ENCODE results near the gene DGKH.
"Not testable (repeated sequence)": the region's sequence is repeated elsewhere in the genome, so short reads cannot be mapped to it uniquely, and the experiment has no call there.

DGKH gene

DNA sequence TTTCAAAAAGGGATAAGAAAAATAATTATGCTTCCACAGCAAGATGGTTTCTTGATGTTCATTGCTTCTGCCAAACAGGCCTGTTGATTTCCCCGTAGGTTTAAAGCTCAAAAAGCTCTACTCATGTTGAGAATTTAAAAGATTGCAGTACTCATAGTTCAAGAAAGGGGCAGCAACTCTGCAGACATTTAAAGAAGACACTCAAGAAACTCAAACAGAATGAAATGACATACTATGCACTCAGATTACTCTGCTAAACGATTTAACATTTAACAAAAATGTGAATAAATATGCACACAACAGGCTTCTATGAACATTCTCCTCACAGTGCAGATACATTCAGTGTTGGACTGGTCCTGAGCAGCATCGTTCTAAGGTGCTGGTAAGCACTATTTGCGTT is 22.7 kb downstream of the DGKH start:
- DNase-seq (ENCODE audit: insufficient read length, low spot score); FAIRE-seq: not testable (repeated sequence)

DNA sequence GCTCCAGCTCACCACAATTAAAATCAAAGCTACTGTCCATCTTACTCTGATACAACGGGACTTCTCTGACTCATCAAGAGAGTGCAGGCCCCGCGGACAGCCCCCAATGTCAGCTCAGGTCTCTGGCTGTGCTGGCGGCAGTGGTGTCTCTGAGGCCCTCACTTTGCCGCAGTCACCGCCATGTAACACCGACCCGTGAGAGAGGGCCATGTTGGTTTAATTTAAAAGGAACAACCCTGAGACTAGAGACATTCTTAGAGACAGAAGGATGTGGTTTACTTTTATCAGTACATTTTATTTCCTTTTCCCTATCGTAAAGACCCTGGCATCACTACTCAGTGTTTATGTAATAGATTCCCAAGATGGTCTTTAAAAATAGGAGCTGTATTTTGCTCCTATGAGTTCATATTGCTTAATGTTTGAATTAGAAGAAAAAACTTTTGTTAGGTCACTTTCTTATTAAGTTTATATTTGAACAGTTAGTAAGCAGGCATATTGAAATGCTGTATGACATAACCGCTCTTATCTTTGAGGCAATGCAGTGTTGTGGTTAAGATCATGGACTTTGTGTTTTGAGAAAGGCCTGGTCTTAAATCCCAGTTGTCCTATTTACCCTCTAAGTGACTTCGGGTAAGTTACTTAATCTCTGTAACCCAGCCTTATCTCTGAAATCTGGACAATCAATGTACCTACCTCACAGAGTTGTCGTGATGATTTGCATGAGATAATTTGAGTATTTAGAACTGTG is 23.4 kb downstream of the DGKH start:
- DNase-seq (ENCODE audit: insufficient read length, low spot score), result no peak
- peak; percentile 31 for FAIRE-seq

DNA sequence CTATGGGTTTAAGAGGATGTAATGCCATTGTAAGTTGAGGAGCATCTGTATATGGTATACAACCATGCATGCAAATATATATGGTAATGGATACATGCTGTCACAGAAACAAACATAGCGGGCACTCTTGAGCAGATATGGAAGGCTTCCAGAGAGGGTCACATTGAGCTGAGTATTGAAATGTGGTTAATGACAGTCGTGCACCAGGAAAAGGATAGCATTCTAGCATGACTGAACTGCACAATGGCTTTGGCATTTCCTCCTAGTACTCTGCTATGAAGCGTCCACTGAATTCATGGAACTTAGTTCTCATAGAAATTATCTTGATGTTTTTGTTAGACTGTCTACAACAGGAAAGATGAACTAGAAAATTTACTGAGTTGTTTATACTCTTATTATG is 25.2 kb downstream of the DGKH start:
- DNase-seq (ENCODE audit: insufficient read length, low spot score), result no peak

DNA sequence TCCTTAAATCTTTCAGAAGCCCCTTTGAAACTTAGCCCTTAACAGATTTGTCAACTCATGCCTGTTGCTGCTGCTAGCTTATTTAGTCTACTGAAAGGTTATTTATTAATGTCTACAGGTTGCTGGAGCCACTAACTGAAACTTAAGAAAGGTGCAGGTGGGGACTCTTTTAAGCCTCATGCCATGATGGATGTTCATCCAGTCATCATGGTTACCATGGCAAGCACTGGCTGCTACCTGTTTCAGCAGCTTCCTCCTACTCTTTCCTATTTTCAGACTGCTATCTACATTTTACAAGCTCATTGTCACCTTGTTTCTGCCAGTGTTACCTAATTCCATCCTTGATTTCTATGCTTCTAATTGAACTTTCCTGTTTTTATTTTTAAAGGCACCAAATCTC is 27.1 kb downstream of the DGKH start:
- DNase-seq (ENCODE audit: insufficient read length, low spot score), result peak; percentile 9
- peak; percentile 60 for FAIRE-seq

More for the DNA sequence above, 25.2 kb downstream of the DGKH start:
- FAIRE-seq, result no peak

DNA sequence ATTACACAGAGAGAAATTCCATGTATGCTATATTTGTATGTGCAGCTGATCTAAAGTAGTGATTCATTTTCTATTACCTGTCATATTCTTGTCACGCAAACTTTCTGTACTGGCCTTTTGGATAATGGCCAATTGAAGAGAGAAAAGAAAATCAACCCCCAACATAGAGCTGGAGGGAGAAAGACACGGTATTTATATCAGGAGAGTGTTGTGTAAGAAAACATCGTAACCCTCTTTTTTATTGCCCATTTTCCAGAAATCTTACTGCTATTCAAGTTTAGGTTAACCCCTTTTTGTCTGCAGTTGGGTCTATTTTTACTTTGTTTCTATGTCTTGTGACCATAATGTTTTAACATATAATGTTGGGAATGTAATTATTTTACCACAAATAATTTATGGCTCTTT is 27.9 kb downstream of the DGKH start:
- DNase-seq (ENCODE audit: insufficient read length, low spot score) (no peak), FAIRE-seq (no peak)

DNA sequence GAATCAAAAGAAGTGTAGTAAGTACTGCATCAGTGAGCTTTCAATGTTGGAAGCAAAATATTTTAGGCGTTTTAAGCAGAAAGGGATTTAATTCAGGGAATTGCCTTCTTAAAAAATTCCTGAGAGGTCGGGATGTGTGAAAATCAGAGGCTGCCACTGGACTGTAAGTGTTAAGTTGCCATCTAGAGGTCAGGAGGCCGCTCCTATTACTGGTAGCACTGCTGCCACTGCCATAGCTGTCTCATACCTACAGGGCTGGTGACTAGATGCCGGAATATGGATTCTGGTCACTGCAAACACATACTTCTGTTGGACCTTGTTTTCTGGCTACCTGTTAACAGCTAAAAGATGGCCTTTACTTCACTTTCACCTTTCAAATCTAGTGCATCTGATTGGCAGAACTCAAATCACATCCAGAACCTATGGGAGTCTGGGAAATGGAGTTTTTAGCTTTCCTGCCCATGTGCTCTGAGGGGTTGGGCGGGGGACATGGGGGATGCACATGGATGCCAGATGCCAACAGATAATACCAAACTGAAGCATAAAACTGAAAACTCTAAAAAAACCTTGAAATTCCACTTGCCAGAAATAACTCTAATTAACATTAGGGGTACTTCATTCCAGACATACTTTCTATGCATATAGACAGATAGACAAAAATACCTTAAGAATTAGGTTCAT is 29.8 kb downstream of the DGKH start:
- FAIRE-seq, result peak; percentile 48
- DNase-seq (ENCODE audit: insufficient read length, low spot score), result no peak

DNA sequence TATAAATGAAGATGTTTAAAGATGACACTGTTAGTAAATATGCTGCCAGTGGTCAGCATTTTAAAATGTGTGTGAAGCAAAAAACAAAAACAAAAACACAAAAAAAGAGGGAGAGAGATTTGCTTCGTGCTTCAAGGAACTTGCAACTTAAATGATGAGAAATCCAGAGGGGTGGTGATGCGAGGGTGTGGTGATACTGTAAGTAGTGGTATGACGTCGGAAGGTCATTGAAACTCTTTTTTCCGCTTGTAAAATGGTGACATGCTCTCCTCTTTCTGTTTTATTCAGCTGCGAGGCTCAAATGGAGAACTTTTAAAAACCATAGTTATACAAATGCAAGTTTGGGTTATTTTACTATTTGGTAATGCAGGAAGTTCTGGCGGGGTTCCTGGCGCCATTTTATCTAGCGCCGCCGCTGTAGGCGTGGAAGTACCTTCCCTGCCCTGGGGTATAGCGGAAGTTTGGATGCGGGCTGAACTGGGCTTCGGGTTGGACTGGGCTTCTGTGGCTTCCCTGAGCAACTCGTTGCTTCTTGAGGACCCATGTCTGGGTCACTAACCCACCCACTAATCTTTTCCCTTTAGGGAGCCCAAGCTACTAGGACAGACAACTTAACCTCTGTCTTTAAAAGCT is 34.8 kb downstream of the DGKH start:
- peak; percentile 74 for FAIRE-seq

DNA sequence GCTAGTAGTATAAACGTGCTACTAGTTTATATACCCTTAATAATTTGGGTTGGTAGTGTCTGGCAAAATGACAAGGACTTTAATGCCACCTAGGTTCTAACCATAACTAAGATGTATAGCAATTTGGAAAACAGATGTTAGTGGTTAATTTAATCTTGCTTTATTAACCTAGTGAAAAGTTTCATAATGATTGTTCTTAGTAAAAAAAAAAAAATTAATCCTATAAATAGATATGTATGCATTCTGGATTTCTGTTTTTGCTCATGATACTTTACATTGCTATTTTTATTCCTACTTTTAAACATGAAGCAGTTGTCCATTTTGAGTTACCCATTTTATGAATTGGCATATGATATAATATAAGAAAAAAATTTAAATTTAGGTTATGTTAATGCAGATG is 36.3 kb downstream of the DGKH start:
- FAIRE-seq (peak; percentile 42), DNase-seq (ENCODE audit: insufficient read length, low spot score) (no peak)

More for the DNA sequence above, 34.8 kb downstream of the DGKH start:
- no peak for DNase-seq (ENCODE audit: insufficient read length, low spot score)

DNA sequence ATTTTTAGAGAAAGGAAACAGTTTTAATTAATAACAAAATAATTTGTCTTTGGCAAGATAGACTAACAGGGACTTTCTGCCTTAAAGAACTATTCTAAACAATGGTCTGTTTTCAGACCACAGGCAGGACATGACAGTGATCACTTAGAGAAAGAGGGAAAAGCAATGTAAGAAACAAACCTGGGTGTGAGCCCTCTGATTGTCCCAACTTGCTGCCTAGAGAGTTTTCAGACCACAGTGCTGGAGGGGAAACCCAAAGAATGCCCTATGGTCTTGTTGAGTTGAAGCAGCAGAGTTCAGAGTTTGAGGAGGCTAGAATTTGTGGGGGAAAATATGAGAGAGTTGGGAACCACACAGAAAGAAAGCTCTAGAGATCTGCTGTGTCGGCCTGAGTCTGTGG is 38.1 kb downstream of the DGKH start:
- DNase-seq (ENCODE audit: insufficient read length, low spot score), result no peak
- peak; percentile 35 for FAIRE-seq

DNA sequence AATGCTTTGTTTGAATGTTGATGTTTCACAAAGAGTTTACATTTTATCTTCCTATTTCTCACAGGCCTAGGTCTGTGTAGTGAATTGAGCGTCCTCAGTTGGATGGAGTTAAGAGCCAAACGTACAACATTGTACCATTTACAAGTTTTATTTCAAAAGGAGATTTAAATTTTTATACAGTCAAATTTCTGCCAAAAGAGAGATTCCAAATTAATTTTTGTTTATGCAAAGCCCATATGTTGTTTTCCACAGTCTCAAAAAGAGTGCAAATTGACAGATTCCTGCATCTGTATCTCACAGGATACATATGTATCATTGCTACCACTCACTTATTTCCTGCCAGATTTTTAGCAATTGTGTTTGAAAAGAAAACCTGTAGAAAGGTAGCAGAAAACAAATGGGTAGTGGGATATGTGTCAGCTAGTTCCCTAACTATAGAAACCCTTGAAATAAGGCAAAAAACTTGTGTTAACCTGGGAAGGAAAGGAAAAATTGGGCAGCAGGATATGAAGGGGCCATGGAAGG is 46.1 kb downstream of the DGKH start:
- no peak for DNase-seq (ENCODE audit: insufficient read length, low spot score)
- FAIRE-seq, result no peak

DNA sequence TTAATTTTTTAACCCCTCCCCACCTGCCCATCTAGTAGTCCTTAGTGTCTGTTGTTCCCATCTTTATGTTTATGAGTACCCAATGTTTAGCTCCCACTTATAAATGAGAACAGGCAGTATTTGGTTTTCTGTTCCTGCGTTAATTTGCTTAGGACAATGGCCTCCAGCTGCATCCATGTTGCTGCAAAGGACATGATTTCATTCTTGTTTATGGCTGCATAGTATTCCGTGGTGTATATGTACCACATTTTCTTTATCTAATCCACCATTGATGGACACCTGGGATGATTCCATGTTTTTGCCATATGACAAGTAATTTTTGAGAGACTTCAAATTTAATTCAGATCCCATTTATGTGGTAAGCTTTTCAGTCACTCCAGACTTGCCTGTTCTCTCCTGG is 47.8 kb downstream of the DGKH start:
- FAIRE-seq, result peak; percentile 48
- not testable (repeated sequence) for DNase-seq (ENCODE audit: insufficient read length, low spot score)

DNA sequence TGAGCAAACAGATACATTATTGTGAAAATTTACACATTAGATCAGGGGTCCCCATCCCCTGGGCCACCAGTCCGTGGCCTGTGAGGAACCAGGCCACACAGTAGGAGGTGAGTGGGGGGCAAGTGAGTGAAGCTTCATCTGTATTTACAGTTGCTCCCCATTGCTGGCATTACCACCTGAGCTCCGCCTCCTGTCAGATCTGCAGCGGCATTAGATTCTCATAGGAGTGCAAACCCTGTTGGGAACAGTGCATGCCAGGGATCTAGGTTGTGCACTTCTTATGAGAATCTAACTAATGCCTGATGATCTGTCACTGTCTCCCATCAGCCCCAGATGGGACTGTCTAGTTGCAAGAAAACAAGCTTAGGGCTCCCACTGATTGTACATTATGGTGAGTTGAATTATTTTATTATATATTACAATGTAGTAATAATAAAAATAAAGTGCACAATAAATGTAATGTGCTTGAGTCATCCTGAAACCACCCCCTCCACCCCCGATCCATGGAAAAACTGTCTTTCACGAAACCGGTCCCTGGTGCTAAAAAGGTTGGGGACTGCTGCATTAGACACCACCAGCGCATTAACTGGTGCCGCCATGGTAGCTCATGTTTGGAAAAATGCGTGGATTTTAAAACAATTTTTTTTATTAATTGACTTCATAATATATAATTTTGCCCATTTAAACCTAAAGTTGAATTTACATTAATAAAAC is 51.7 kb downstream of the DGKH start:
- FAIRE-seq, result no peak
- DNase-seq (ENCODE audit: insufficient read length, low spot score), result no peak

DNA sequence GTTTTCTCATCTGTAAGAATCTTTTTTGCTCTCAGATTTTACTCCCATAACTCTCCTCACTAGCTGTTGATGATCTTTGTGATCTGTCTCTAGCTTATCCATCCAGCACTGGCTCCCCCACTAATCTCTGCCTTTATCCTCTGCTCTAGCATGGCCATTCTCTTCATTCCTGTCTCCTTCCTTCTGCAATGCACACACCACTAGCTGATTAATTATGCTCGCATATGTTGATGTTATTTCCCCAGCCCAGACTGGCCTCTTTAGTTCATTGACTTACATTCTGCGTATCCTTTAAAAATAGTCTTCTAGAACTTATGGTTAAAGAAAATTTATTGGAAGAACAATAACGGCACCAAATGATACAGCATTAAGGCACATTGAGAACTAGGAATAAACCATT is 52.5 kb downstream of the DGKH start:
- FAIRE-seq (no peak), DNase-seq (ENCODE audit: insufficient read length, low spot score) (no peak)

DNA sequence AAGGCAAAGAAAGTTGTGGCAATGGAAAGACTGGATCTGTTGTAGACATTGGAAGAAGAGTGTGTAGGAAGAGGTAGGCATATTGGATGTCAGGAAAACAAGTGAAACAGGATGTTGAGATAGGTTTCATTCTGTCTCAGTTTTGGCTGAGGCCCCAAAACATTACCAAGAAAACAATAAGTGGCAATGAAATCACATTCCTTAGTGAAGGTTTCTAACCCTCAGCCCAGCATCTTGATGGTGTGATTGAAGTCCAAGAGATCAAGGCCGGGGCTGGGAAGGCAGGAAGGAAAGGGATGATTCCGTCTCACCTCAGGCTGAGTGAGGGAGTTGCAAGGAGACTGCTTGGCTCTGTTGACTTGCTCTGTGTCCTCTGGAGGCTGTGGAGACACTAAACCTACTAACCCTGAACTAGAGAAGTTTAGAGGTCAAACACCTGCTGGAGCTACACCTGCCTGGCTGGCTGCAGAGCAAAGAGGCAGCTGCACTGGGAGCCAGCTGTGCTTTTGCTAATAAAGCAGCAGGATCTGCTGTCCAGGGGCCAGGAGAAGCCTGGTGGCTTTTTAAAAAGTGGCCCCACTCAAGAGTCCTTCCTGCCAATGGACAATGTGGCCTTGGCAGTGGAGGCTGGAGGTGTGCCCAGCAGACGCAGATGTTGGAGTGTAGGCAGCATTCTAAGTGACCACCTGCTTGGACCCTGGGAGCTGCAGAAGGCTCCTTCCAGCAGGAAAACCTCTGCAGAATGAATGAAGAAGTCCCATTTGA is 53.6 kb downstream of the DGKH start:
- FAIRE-seq (no peak), DNase-seq (ENCODE audit: insufficient read length, low spot score) (no peak)

DNA sequence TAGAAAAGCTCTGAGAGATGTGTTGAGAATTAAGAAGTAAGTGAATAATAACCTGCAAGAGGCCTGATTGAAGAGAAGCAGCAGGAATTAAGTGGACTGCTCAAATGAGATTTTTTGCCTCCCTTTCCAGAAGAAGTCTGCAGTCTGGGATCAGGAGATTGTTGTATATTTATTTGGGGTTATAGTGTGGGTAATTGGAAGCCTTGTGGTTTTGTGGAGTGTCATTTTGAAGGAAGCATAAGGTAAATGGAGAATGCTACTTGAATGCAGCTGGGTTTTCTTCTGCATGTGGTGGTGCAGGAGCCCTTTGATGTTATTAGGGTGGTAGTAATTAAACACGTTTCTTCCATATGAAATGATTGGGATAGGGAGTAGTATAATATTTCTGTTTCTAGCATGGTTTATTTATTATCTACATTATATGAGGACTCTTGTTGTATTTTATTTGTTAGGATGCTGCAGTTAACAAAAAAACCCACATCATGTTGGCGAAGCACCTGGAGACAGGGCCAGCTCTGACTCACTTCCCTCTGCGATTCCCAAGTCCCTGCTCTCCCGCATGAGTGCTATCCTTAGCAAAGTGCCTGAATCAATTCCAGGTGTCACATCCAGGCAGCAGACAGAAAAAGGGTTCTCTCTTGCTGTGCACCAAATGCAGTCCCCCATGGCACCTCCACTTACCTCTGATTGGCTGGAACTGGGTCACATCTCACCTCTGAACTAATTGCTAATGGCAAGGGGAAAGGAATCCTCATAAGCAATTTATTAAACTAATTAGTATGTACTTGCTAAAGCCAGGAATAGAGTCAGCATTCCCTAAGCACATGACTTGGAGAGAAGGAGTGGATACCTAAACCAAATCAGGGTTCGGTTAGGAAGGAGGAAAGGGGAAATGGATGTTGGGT is 54.8 kb downstream of the DGKH start:
- DNase-seq (ENCODE audit: insufficient read length, low spot score), result no peak
- FAIRE-seq, result no peak

DNA sequence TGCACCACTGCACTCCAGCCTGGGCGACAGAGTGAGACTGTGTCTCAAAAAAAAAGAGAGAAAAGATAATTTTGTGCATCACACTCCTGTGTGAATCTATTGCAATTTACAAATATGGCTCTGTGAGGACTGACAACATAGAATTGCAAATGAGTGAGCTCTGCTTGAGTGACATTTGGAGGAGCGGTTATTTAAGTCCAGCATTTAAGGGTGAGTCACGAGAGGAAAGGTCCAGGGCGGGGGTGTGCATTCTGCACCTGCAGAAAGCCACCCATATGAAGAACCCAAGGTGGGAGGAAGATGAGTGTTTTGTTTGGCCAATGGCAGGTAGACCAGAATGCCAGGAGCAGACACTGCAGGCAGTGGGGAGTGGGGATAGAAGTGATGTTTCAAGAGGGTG is 58.5 kb downstream of the DGKH start:
- FAIRE-seq (no peak), DNase-seq (ENCODE audit: insufficient read length, low spot score) (no peak)

DNA sequence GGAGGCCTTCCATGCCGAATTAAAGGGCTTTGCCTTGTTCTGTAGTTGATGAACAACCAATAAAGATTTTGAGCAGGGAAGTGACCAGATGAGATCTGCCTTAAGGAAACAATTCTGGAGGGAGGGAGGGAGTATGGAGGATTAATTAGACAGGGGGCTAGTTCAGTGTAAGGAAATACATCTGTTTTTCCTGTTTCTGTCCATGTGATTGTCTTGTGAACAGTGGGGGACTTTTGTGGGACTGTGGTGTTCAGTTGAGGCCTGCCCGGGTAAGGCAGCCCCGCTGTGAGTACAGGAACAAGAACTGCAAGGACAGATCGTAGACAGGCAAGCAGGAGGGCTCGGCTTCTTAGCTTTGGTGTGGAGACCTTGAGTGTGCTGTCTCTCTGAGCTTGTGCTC is 59.0 kb downstream of the DGKH start:
- FAIRE-seq (no peak), DNase-seq (ENCODE audit: insufficient read length, low spot score) (no peak)

DNA sequence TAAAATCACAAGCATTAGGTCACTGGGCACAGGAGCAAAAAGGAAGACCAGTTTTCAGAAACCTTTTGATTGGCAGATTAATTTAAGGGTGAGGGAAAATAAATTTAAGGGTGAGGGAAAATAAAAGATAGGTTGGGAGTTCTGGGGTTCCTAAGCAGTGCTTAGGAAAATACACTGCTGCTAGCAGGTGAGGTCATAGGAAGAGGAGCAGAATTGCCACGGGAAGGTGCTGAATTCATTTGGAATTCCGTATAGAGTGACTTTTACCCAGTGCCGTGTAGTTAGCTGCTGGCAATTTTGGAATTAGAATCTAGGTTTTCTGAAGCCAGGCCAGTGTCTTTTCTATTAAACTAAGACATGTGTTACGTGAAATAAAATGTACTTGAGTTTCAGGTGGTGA is 59.8 kb downstream of the DGKH start:
- DNase-seq (ENCODE audit: insufficient read length, low spot score), result no peak
- no peak for FAIRE-seq

DNA sequence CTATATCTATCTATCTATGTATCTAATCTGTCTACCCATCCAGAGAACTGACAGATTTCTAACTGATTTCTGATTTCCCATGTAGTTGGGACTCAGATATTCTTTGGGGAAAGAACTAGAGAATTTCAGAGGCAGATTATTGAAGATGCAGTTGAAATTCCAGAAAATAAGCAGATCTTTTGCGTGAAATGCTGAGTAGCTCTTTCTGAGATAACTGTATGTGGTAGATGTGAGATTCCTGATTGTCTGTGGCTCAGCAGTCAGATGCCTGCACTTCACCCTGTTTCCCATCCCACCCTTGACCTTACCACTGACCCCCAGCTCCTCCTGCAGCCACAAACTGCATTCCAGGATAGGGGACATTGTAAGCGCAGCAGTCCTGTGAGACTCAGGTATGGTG is 61.5 kb downstream of the DGKH start:
- no peak for DNase-seq (ENCODE audit: insufficient read length, low spot score)
- FAIRE-seq, result no peak

Data from GM19239 (cell line).